ENCODE measurements around the gene SEL1L2.
A peak's percentile ranks its signal among the peaks of the same experiment; 100 is the strongest.

SEL1L2 gene

DNA sequence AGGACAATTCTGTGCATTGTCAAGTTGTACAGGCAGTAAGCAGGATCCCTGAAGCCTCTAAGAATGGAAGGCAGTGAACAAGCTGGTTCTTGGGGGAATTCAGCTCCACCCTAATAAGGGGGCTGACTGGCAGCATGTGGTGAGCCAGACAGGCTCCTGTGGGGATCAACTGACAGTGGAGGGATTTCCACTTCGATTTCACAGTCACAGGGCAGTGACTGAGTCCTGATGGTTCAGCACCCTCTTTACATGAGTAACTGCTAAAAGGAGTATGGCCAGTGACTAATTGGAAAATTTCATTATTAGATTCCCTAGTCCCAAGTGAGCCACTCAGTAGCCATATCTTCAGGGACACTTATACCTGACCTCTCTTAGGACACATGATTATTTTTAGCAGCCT lies 127.2 kb downstream of the SEL1L2 start:
- no peak for DNase-seq (ENCODE audit: low spot score)

GRCh38 chr20:13862245-13862644 lies 128.2 kb downstream of the SEL1L2 start:
- no peak for DNase-seq (ENCODE audit: low spot score)

- DNase-seq (ENCODE audit: low spot score), result no peak
Observed at GRCh38 chr20:13858871-13859270, 131.5 kb downstream of the SEL1L2 start.

GRCh38 chr20:13858439-13858838 lies 132.0 kb downstream of the SEL1L2 start:
- DNase-seq (ENCODE audit: low spot score), result no peak

- peak; percentile 72 for DNase-seq (ENCODE audit: low spot score)
Observed at GRCh38 chr20:13857961-13858360, 132.5 kb downstream of the SEL1L2 start.

- DNase-seq (ENCODE audit: low spot score), result peak; percentile 65
Observed at GRCh38 chr20:13857304-13857703, 133.1 kb downstream of the SEL1L2 start.

GRCh38 chr20:13856354-13856753 lies 134.1 kb downstream of the SEL1L2 start:
- DNase-seq (ENCODE audit: low spot score), result no peak

DNA sequence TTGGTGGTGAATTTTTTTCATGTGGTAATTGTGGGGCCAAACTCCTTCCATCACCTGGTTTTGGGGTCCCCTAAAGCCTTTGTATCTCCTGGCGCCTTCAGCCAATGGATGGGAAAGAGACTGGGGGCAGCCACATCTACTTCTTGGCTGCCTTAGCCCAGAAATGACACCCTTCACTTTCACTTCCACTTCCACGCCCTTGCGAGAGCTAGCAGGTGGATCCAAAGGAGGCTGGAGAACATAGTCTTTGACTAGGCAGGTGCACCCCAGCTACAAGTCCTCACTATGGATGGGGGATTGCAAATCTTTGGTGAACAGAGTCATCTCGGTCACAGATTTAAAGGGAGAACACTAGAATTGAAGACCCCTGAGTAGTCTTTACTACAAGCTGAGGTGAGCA lies 134.8 kb downstream of the SEL1L2 start:
- no peak for DNase-seq (ENCODE audit: low spot score)

DNA sequence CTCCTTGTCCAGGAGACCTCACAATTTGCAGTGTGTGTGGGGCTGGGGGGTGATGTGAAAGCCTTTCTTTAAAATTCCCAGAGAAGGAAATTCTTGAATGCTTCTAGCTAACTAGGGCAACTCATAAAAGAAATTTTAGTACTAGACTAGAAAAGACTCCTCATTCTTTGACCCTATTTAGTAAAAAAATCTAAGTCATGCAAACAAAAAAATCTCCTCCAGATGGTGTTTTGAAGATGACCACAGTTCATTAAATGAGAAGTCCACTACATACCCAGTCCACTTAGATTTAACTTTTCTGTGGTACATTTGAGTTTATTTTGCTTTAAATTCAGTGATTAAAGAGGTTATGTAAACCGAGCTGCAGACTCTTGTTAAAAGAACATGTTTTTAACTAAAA lies 138.1 kb downstream of the SEL1L2 start:
- DNase-seq (ENCODE audit: low spot score), result no peak

- no peak for DNase-seq (ENCODE audit: low spot score)
Observed at GRCh38 chr20:13851279-13851678, 139.1 kb downstream of the SEL1L2 start.

DNA sequence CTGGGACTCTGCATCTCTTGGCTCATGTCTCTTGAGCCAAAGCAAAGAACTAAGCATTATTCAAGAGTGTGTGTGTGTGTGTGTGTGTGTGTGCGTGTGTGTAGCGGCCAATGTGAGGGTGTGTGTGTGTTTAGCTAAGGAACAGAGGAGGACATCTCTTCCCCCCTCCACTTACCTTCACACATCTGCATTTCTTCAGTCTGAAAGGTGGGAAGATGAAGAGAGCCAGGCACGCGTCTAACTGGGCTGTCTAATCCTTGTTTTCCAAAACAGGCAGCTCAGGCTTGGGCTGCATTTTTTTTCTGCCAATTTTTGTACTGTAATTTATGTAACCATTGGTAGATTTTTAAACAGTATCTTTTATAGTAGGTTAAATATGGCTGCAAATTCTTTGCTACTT lies 146.1 kb downstream of the SEL1L2 start:
- DNase-seq (ENCODE audit: low spot score), result no peak

GRCh38 chr20:13841206-13841605 lies 149.2 kb downstream of the SEL1L2 start:
- no peak for DNase-seq (ENCODE audit: low spot score)

- no peak for DNase-seq (ENCODE audit: low spot score)
Observed at GRCh38 chr20:13840093-13840465, 150.3 kb downstream of the SEL1L2 start.

DNA sequence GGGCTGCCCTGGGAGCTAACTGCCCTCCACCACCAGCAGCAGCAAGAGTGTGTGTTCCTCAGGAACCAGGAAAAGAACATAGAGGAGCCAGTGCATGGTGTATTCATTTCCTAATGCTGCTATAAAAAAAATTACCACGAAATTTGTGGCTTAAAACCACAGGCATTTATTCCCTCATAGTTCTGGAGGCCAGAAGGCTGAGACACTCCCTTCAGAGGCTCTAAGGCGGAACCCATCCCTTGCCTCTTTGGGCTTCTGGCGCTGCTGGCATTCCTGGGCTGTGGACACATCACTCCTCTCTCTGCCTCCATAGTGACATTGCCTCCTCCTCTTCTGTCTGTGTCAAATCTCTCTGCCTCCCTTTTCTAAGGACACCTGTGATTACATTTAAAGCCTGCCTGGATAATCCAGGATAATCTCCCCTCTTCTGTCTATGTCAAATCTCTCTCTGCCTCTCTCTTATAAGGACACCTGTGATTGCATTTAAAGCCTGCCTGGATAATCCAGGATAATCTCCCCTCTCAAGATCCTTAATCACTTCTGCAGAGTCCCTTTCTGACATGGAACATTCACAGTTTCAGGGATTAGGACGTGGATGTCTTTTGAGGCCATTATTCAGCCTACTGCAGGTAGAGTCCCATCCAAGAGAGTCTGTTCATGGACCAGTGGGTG lies 150.9 kb downstream of the SEL1L2 start:
- DNase-seq (ENCODE audit: low spot score), result no peak

DNA sequence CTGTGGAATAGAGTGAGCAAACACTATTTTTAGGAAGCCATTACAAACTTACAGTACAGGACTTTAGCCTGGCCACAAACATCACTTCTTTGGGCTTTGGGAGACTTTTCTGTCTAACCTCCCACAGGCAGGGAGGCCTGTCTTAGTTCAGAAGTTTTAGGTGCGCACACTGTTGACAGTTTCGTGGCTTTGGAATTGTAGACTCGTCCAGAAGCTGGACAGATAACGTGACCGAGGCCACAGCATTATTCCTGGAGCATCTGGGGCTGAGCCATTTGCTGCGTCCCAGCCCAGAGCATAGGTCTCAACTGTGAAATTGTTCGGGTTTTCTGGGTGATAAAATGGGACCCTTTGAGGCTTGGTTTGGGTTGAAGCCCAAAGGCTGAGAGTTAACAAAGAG lies 151.8 kb downstream of the SEL1L2 start:
- no peak for DNase-seq (ENCODE audit: low spot score)

DNA sequence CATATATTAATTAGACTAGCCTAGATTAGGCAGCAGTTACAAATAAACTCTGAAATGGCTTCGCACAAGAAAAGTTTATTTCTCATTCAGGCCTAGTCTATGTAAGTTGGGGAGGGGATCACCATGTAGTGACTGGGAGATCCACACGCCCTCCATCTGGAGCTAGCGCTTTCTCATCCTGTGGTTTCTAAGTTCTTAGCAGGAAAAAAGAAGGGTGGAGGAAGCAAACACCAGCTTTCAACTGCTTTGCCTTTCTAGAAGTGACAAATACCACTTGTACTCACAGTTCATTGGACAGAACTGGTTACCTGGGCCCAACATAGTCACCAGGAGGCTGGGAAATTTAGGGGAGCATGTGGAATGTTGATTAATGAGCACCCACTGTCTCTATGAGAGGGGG lies 158.9 kb downstream of the SEL1L2 start:
- DNase-seq (ENCODE audit: low spot score), result no peak

- no peak for DNase-seq (ENCODE audit: low spot score)
Observed at GRCh38 chr20:13825465-13825864, 164.9 kb downstream of the SEL1L2 start.

DNA sequence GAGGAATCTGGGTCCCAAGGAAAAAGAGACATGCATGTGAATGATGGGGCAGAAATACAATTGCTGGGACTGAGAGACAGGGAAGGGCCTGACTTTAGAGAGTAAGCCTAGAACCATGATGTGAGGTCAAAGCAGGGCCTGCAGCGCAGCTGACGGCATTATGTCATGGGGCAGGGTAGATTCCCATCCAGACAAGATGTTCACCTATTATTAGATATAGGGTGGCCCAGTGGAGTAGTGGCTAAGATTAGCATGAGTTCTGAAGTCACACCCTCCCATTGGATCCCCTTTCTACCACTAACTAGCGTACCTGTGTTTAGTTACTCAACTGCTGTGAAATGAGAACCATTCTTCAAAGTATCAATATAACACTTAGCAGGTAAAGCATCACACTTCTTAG lies 166.0 kb downstream of the SEL1L2 start:
- no peak for DNase-seq (ENCODE audit: low spot score)

DNA sequence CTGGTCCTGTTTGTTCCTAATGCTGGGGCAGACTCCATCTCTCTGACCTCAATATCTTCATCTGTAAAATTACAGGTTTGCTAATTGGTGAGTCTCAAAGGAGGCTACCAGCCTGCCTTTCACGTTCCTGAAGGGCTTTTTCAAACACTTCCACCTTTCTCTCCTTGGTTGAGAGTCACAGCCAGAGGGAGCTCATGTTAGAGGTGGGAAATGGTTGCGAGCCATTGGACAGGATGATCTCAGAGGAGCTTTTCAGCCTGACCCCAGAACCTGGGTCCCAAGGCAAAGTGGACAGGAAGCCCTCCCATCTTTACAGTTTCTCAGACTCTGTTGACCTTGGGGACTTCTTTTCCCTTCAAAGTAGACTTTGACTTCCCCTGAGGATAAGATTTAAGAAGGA lies 168.0 kb downstream of the SEL1L2 start:
- no peak for DNase-seq (ENCODE audit: low spot score)

DNA sequence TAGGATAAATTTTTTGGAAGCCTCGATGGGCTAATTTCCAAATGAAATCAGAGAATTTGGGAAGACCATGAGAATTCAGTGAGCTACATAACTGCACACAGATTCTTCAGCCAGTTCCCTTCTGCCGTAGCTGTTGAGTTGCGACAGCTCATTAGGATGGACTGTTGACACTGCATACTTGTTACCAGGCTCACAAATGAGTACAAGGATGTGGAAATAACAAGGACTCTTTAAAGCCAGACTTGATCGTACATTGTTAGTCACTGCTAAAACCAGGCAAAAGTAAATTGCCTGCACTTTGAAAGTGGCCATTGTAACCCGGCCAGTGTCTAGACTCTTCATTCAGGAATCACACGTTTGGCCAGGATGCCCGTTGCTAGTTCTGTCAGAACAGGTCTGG lies 168.5 kb downstream of the SEL1L2 start:
- no peak for DNase-seq (ENCODE audit: low spot score)

GRCh38 chr20:13819885-13820645 lies 170.3 kb downstream of the SEL1L2 start:
- peak; percentile 71 for DNase-seq (ENCODE audit: low spot score)

DNA sequence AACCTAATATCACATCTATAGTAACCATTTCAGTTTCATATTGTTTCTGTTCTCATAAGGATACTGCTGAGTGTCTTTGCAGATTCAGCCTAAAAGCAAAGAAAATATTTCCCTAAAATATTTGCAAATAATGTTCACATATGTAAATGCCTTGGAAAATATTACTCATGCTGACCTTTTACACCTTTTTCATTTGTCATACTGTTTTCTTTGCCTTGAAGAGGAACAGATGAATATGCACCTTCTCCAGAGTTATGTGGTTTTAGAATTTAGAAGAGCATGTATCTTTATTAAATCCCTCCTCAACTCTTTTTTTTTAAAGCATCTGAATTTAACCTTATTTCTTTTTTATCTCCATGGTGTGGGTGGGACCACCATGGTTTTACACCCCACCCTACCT lies 173.1 kb downstream of the SEL1L2 start:
- DNase-seq (ENCODE audit: low spot score), result no peak

DNA sequence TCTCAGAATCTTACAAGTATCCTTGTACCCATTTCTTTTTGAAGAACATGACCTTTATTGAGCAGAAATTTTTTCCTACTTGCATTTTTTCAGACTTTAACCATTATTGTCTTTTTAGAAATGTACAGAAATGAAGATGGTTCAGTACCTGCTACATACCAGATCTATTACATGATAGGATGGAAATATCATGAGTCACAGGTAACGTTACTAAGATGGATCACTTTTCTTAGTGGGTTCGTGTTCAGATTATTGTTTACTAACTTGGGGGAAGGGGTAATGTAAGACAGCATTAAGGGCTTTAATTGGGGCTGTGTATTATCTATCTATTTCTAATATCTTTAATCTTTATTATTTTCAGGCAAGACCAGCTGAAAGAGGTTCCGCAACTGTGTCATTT lies 173.7 kb downstream of the SEL1L2 start:
- no peak for DNase-seq (ENCODE audit: low spot score)

DNA sequence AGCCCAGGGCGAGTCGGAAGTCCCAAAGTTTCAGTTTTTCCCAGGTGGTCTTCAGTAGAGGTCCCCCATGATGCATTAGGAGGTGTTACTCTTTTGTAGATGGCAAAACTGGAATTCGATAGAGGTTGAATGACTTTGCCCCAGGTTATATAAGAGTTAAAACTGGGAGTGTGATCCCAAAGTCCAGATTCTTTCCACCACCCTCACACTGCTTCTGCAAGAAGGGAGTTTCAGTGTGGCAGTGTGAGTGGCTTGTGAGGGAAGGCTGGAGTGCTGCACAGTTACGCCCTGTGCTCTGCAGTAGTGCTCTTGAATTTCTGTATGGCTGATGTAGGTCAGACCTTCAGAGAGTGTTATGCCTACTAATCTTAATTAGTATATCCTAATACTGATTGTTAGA lies 175.7 kb downstream of the SEL1L2 start:
- DNase-seq (ENCODE audit: low spot score), result no peak

Measured in cerebellar cortex (tissue), 1 donor.